Progenitor cell of endocrine pancreas (in vitro differentiated cells): Measurements from ENCODE around the gene JMY. TPM values are rescaled to one million over a fixed set of nuclear protein-coding genes. Genes with fewer than 3 reads are reported as not detected.

Experiments used
- DNase-seq: peaks from one replicate; pipeline ENCODE4 v3.0.0; 2021; ENCODE audit warnings: low spot score; ENCODE audit not compliant: unreplicated experiment
- H3K27ac Mint-ChIP-seq: 2 replicates; pipeline ENCODE4 v1.8.0; 2021; ENCODE audit warnings: mild to moderate bottlenecking, moderate library complexity, mixed read lengths
- H3K27me3 Mint-ChIP-seq: 2 replicates; pipeline ENCODE4 v1.8.0; 2021; ENCODE audit warnings: mixed read lengths
- H3K36me3 Mint-ChIP-seq: 2 replicates; pipeline ENCODE4 v1.8.0; 2022; ENCODE audit warnings: mixed read lengths; ENCODE audit not compliant: insufficient read depth
- H3K4me1 Mint-ChIP-seq: 2 replicates; pipeline ENCODE4 v1.8.0; 2021; ENCODE audit warnings: low read depth, mixed read lengths
- H3K4me3 Mint-ChIP-seq: 2 replicates; pipeline ENCODE4 v1.8.0; 2021; ENCODE audit warnings: low read depth, mild to moderate bottlenecking, moderate library complexity, mixed read lengths
- H3K9me3 Mint-ChIP-seq: 2 replicates; pipeline ENCODE4 v1.8.0; 2021; ENCODE audit warnings: low read depth, mixed read lengths
- CTCF ChIP-seq: fragments of 200-600 bp; sonication (generic); IDR thresholded peaks from one replicate; pipeline ENCODE4 v1.5.0; 2021; ENCODE audit warnings: antibody characterized with exemption, mild to moderate bottlenecking; ENCODE audit not compliant: unreplicated experiment
- total RNA-seq: library from RNA; stranded (reverse); gene quantifications from 2 replicates; pipeline ENCODE4 v1.2.1, GENCODE V29; 2021

Gene JMY
- total RNA-seq, 1 donor from 2014 or later = 15.0 TPM

GRCh38 chr5:79284846-79285245, 48.9 kb downstream of the JMY start:
- H3K27me3 Mint-ChIP-seq = no peaks in the 10 kb centered on the region
- no peak overlapping the region for H3K27ac Mint-ChIP-seq
- H3K4me1 Mint-ChIP-seq = no peaks in the 10 kb centered on the region
- H3K9me3 Mint-ChIP-seq = no peaks in the 10 kb centered on the region
- H3K36me3 Mint-ChIP-seq = peaks cover 18% of the 10 kb centered on the region
- no peak for DNase-seq
- H3K4me3 Mint-ChIP-seq = no peak overlapping the region
- no peak for TF ChIP-seq CTCF

GRCh38 chr5:79285285-79285684, 49.4 kb downstream of the JMY start:
- H3K9me3 Mint-ChIP-seq = no peaks in the 10 kb centered on the region
- peaks cover 17% of the 10 kb centered on the region for H3K36me3 Mint-ChIP-seq

GRCh38 chr5:79285833-79286232, 49.9 kb downstream of the JMY start:
- Mint-ChIP-seq H3K9me3 (no peaks in the 10 kb centered on the region), H3K4me1 (no peaks in the 10 kb centered on the region)
- TF ChIP-seq CTCF = no peak

More at GRCh38 chr5:79285285-79285684, 49.4 kb downstream of the JMY start:
- DNase-seq = no peak
- H3K27me3 Mint-ChIP-seq = no peaks in the 10 kb centered on the region
- TF ChIP-seq CTCF = no peak
- no peaks in the 10 kb centered on the region for H3K4me1 Mint-ChIP-seq
- no peak overlapping the region for H3K4me3 Mint-ChIP-seq
- H3K27ac Mint-ChIP-seq = no peak overlapping the region

GRCh38 chr5:79287380-79287779, 51.4 kb downstream of the JMY start:
- no peak for TF ChIP-seq CTCF
- Mint-ChIP-seq H3K4me1 (no peaks in the 10 kb centered on the region), H3K4me3 (no peak overlapping the region), H3K27ac (no peak overlapping the region), H3K27me3 (no peaks in the 10 kb centered on the region), H3K36me3 (peaks cover 19% of the 10 kb centered on the region), H3K9me3 (no peaks in the 10 kb centered on the region)
- DNase-seq = no peak

More at GRCh38 chr5:79285833-79286232, 49.9 kb downstream of the JMY start:
- H3K27ac Mint-ChIP-seq = no peak overlapping the region
- peaks cover 17% of the 10 kb centered on the region for H3K36me3 Mint-ChIP-seq
- DNase-seq = no peak
- H3K4me3 Mint-ChIP-seq = no peak overlapping the region
- no peaks in the 10 kb centered on the region for H3K27me3 Mint-ChIP-seq

GRCh38 chr5:79287907-79288306, 52.0 kb downstream of the JMY start:
- Mint-ChIP-seq H3K27ac (no peak overlapping the region), H3K4me3 (no peak overlapping the region), H3K9me3 (no peaks in the 10 kb centered on the region), H3K36me3 (peaks cover 19% of the 10 kb centered on the region), H3K27me3 (no peaks in the 10 kb centered on the region), H3K4me1 (no peaks in the 10 kb centered on the region)
- no peak for TF ChIP-seq CTCF
- no peak for DNase-seq
